Smooth muscle cell (in vitro differentiated cells): ENCODE data around the gene TRAPPC12. TPM values are rescaled to one million over a fixed set of nuclear protein-coding genes. Genes with fewer than 3 reads are reported as not detected.
A peak's percentile ranks its signal among the peaks of the same experiment; 100 is the strongest.

Experiments
- DNase-seq: peaks from one replicate; lab custom pipeline; 2025; ENCODE audit not compliant: unreplicated experiment; lab: John Stamatoyannopoulos, UW
- H2AFZ ChIP-seq: fragments of 200-600 bp; sonication (generic); 2 replicates; pipeline ENCODE4 v1.6.0; 2016; ENCODE audit warnings: antibody characterized with exemption, low read depth, mild to moderate bottlenecking
- H3F3A ChIP-seq: fragments of 200-600 bp; sonication (generic); 2 replicates; pipeline ENCODE4 v1.6.0; 2017; ENCODE audit warnings: antibody characterized with exemption, low read depth
- H3K27ac ChIP-seq: fragments of 200-600 bp; sonication (generic); 2 replicates; pipeline ENCODE4 v1.5.1; 2016; ENCODE audit warnings: low read depth, mild to moderate bottlenecking
- H3K27me3 ChIP-seq: fragments of 200-600 bp; sonication (generic); 2 replicates; pipeline ENCODE4 v1.6.1; 2016; ENCODE audit warnings: low read depth, mild to moderate bottlenecking
- H3K36me3 ChIP-seq: fragments of 200-600 bp; sonication (generic); 2 replicates; pipeline ENCODE4 v1.5.1; 2016; ENCODE audit warnings: low read depth
- H3K4me1 ChIP-seq: fragments of 200-600 bp; sonication (generic); 2 replicates; pipeline ENCODE4 v1.5.1; 2016; ENCODE audit warnings: low read depth
- H3K4me2 ChIP-seq: fragments of 200-600 bp; sonication (generic); 2 replicates; pipeline ENCODE4 v1.6.0; 2016; ENCODE audit warnings: mild to moderate bottlenecking
- H3K4me3 ChIP-seq: fragments of 200-600 bp; sonication (generic); 2 replicates; pipeline ENCODE4 v1.5.1; 2016; ENCODE audit warnings: mild to moderate bottlenecking
- H3K79me2 ChIP-seq: fragments of 200-600 bp; sonication (generic); 2 replicates; pipeline ENCODE4 v1.6.0; 2016; ENCODE audit warnings: low read depth, mild to moderate bottlenecking
- H3K9ac ChIP-seq: fragments of 200-600 bp; sonication (generic); 2 replicates; pipeline ENCODE4 v1.6.0; 2016; ENCODE audit warnings: low read depth
- H3K9me3 ChIP-seq: fragments of 200-600 bp; sonication (generic); replicated peaks from 2 replicates; pipeline ENCODE4 v1.5.1; 2016; ENCODE audit warnings: low read depth
- H4K20me1 ChIP-seq: fragments of 200-600 bp; sonication (generic); 2 replicates; pipeline ENCODE4 v1.6.0; 2016; ENCODE audit warnings: low read depth
- CTCF ChIP-seq: fragments of 200-600 bp; sonication (generic); IDR thresholded peaks from 2 replicates; pipeline ENCODE4 v1.5.1; 2017; ENCODE audit warnings: borderline replicate concordance, mild to moderate bottlenecking, antibody characterized with exemption; ENCODE audit not compliant: insufficient read depth, poor library complexity, severe bottlenecking
- WGBS: methylation state at CpG from one replicate; pipeline ENCODE4 v1.1.7; 2016; ENCODE audit warnings: low lambda C conversion rate; 5-methylcytosine and 5-hydroxymethylcytosine counted together
- polyA plus RNA-seq: library from polyadenylated mRNA; unstranded; fragments of >200 nt; fragmentation: Nextera tagmentation; extraction: Ambion mirVana; gene quantifications from 2 replicates; pipeline ENCODE4 v1.2.1, GENCODE V29; 2016
- total RNA-seq: library from RNA; depleted of rRNA; stranded (reverse); fragments of >200 nt; gene quantifications from 2 replicates; pipeline ENCODE4 v1.2.3, GENCODE V29; 2014

Gene TRAPPC12
- total and polyA plus RNA-seq, 2 experiments from 2014 or later, result 26.0 to 55.4 TPM

GRCh38 chr2:3460156-3460555 is 80.7 kb downstream of the TRAPPC12 start:
- TF ChIP-seq CTCF, result no peak
- DNase-seq, result no peak
- Histone ChIP-seq H4K20me1 (no peaks in the 10 kb centered on the region), H3K4me1 (no peaks in the 10 kb centered on the region), H3K9me3 (no peaks in the 10 kb centered on the region), H3K27ac (no peak overlapping the region), H3K4me3 (no peak overlapping the region), H3K27me3 (no peaks in the 10 kb centered on the region), H3K4me2 (no peak overlapping the region), H2AFZ (no peak overlapping the region), H3K9ac (no peak overlapping the region), H3F3A (no peaks in the 10 kb centered on the region), H3K79me2 (no peaks in the 10 kb centered on the region), H3K36me3 (no peaks in the 10 kb centered on the region)
- WGBS, result 93% methylated on average over 11 of the region's 11 CpGs

GRCh38 chr2:3460831-3461800 is 81.6 kb downstream of the TRAPPC12 start:
- no peak for DNase-seq
- Histone ChIP-seq H3K27me3 (no peaks in the 10 kb centered on the region), H3K4me2 (no peak overlapping the region), H3K9me3 (no peaks in the 10 kb centered on the region), H3K36me3 (no peaks in the 10 kb centered on the region), H3K27ac (no peak overlapping the region), H3K79me2 (no peaks in the 10 kb centered on the region), H3K4me1 (no peaks in the 10 kb centered on the region), H4K20me1 (peaks cover 5% of the 10 kb centered on the region), H3K4me3 (no peak overlapping the region), H3F3A (no peaks in the 10 kb centered on the region), H2AFZ (no peak overlapping the region), H3K9ac (no peak overlapping the region)
- WGBS, result 94% methylated on average over 37 of the region's 38 CpGs
- TF ChIP-seq CTCF, result no peak

GRCh38 chr2:3461801-3462492 is 82.5 kb downstream of the TRAPPC12 start:
- Histone ChIP-seq H2AFZ (no peak overlapping the region), H3K9me3 (no peaks in the 10 kb centered on the region), H3K4me1 (no peaks in the 10 kb centered on the region), H3K4me2 (no peak overlapping the region), H3K79me2 (no peaks in the 10 kb centered on the region), H3K9ac (no peak overlapping the region), H3K27me3 (no peaks in the 10 kb centered on the region), H3K27ac (no peak overlapping the region), H3K36me3 (no peaks in the 10 kb centered on the region), H3F3A (no peaks in the 10 kb centered on the region), H3K4me3 (no peak overlapping the region), H4K20me1 (peaks cover 5% of the 10 kb centered on the region)
- DNase-seq, result no peak
- peak; percentile 82 for TF ChIP-seq CTCF
- 81% methylated on average over 12 of the region's 12 CpGs for WGBS
